ENCODE results near the gene CKMT2. TPM values are rescaled to one million over a fixed set of nuclear protein-coding genes. Genes with fewer than 3 reads are reported as not detected.

Gene CKMT2
- total RNA-seq, result 2.8 and 4.0 TPM in 2 replicates

DNA sequence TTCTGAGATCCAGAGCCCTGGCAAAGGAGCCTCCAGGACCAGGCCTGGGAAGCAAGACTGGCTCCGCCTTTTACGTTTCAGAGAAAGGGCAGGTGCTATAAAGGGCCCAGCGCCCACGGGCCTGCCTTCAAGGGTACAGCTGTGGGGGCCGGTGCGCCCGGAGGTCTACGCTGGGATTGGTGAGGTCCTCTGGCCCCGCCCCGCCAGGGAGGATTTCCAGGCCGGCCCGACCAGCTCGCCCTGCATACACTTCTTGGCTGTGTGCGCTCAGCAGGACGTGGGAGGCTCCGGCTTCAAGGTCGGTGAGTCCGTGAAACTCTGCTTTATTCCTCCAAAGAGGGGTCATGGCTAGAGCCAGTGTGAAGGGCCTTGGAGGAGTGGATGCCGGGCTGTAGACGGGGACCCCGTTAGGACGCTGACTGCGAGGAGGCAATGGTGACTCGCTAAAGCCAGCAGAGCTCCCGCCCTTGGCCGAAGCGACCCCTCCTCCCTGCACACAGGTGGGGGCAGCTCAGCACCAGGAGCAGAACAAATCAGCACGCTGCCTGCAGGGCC, at the start of gene CKMT2:
Gene CKMT2 (plus strand): TSS at position 243 of the 555 bp plus-strand sequence. CDS start 17,811 bp downstream, outside the sequence.

GRCh38 chr5:81301271-81302015, 68.3 kb downstream of the CKMT2 start, which contains the start of gene ZCCHC9:
Gene ZCCHC9, plus strand, starts transcription at chr5:81301587. Its CDS starts 3,171 bp downstream, at chr5:81304758.

Other genes starting within 250 kb of the CKMT2 start
- 20.3 and 21.7 TPM in 2 replicates for gene ZCCHC9, start 68.3 kb downstream of the CKMT2 start, total RNA-seq
- not detected in 2 replicates for gene ACOT12, start 160.8 kb downstream of the CKMT2 start, total RNA-seq